Keratinocyte (primary cell): Measurements from ENCODE around the gene ALCAM. TPM values are rescaled to one million over a fixed set of nuclear protein-coding genes. Genes with fewer than 3 reads are reported as not detected.

Experiments used
- DNase-seq: peaks from one replicate; pipeline ENCODE4 v3.0.0-alpha.2; 2011; ENCODE audit warnings: low read depth, missing footprints, low spot score
- FAIRE-seq: peaks from 2 replicates; lab custom pipeline; 2011; peaks lifted over from hg19 to GRCh38; lab: Jason Lieb, UNC
- H2AFZ ChIP-seq: 2 replicates; pipeline ENCODE4 v1.6.0; 2012; ENCODE audit warnings: low read length, control low read depth, inconsistent platforms; ENCODE audit not compliant: control insufficient read depth
- H3K27ac ChIP-seq: 2 replicates; pipeline ENCODE4 v1.5.1; 2011; ENCODE audit warnings: low read length; ENCODE audit not compliant: control insufficient read depth, insufficient read depth
- H3K27me3 ChIP-seq: 3 replicates; pipeline ENCODE4 v1.6.0; 2011; ENCODE audit warnings: low read length; ENCODE audit not compliant: control insufficient read depth, insufficient read depth; ENCODE audit errors: extremely low read depth
- H3K36me3 ChIP-seq, 2 experiments: 2 replicates in 1 of 2; 3 replicates in 1 of 2; pipeline ENCODE4 v1.5.1; 2011; ENCODE audit warnings: low read length in 2 of 2, mild to moderate bottlenecking in 1 of 2; ENCODE audit not compliant: control insufficient read depth in 2 of 2, insufficient read depth in 2 of 2; ENCODE audit errors: extremely low read depth in 1 of 2
- H3K4me1 ChIP-seq: 3 replicates; pipeline ENCODE4 v1.5.1; 2011; ENCODE audit warnings: low read length; ENCODE audit not compliant: control insufficient read depth, insufficient read depth; ENCODE audit errors: extremely low read depth
- H3K4me2 ChIP-seq: 3 replicates; pipeline ENCODE4 v1.6.0; 2011; ENCODE audit warnings: low read depth, low read length; ENCODE audit not compliant: control insufficient read depth, insufficient read depth; ENCODE audit errors: extremely low read depth
- H3K4me3 ChIP-seq, 3 experiments: fragments of 200-600 bp in 1 of 3; sonication (generic) in 1 of 3; 2 replicates in 2 of 3; 3 replicates in 1 of 3; pipeline ENCODE4 v1.5.1; 2011 to 2016; ENCODE audit warnings: low read length in 3 of 3, mild to moderate bottlenecking in 3 of 3, control low read depth in 2 of 3, inconsistent platforms in 1 of 3, low read depth in 1 of 3, mixed read lengths in 1 of 3, mixed run types in 1 of 3, moderate library complexity in 1 of 3; ENCODE audit not compliant: control insufficient read depth in 2 of 3, insufficient read depth in 2 of 3; ENCODE audit errors: extremely low read depth in 1 of 3
- H3K79me2 ChIP-seq: 2 replicates; pipeline ENCODE4 v1.6.0; 2012; ENCODE audit warnings: low read length; ENCODE audit not compliant: control insufficient read depth, insufficient read depth
- H3K9ac ChIP-seq: 3 replicates; pipeline ENCODE4 v1.6.0; 2011; ENCODE audit warnings: low read length; ENCODE audit not compliant: control insufficient read depth, insufficient read depth; ENCODE audit errors: extremely low read depth
- H3K9me1 ChIP-seq: 3 replicates; pipeline ENCODE4 v1.6.0; 2011; ENCODE audit warnings: low read length; ENCODE audit not compliant: control insufficient read depth, insufficient read depth; ENCODE audit errors: extremely low read depth
- H3K9me3 ChIP-seq: 2 replicates; pipeline ENCODE4 v1.5.1; 2012; ENCODE audit warnings: low read depth, low read length; ENCODE audit not compliant: control insufficient read depth
- H4K20me1 ChIP-seq: 3 replicates; pipeline ENCODE4 v1.6.0; 2011; ENCODE audit warnings: low read length; ENCODE audit not compliant: control insufficient read depth, insufficient read depth; ENCODE audit errors: extremely low read depth
- EZH2 ChIP-seq: IDR thresholded peaks from one replicate; pipeline ENCODE4 v1.6.1; 2012; ENCODE audit warnings: inconsistent platforms, mild to moderate bottlenecking, low read length, moderate library complexity
- dilution Hi-C: fragments of 300-500 bp; cut with MboI; formaldehyde crosslinking; loops from one replicate; pipeline ENCODE4 v1.7.0; 2020; ENCODE audit warnings: low sequenced_read_pairs; ENCODE audit not compliant: extremely low pct_ligation_motif_present
- polyA plus RNA-seq, 5 experiments: library from polyadenylated mRNA; depleted of rRNA in 3 of 5; stranded (reverse) in 3 of 5; stranded (forward) in 1 of 5; unstranded in 1 of 5; fragments of >200 nt; gene quantifications; 1 replicate in 1 of 5; 2 replicates in 3 of 5; 3 replicates in 1 of 5; pipeline versions ENCODE4 v1.2.1 to v1.2.3, GENCODE V29; 2011 to 2012; ENCODE audit warnings: missing spikeins in 2 of 5, low read depth in 1 of 5, low replicate concordance in 1 of 5
- TF ChIP-seq, protein P1 (sequence below), 3 experiments: IDR thresholded peaks in 1 of 3; conservative IDR thresholded peaks in 1 of 3; optimal IDR thresholded peaks in 1 of 3; 2 replicates in 2 of 3; 3 replicates in 1 of 3; pipeline versions ENCODE3 to v1.5.1; 2011; ENCODE audit warnings: low read length in 3 of 3, mild to moderate bottlenecking in 3 of 3, moderate library complexity in 2 of 3, control low read depth in 1 of 3, inconsistent platforms in 1 of 3; ENCODE audit not compliant: insufficient read depth in 2 of 3; ENCODE audit errors: extremely low read depth in 1 of 3

The ALCAM gene
- polyA plus RNA-seq, 1 donor (not counting 4 experiments of a cell fraction or from before 2014, with no cell fraction given): 71.3 TPM

DNA sequence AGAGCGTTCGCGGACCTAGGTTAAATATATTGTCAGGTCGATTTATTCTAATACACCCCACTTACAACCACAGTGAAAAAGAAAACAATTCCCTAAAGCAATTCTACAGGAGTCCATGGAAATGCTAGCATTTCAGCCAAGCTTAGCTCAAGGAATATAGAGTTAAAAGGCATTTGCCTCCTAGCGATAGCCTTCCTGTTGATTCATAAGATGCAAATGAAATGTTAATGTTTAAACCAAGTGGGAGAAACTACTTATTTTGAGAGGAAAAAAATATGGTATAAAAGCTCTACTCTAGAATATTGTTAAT, 1.7 kb upstream of the ALCAM start:
- no peaks in the 10 kb centered on the region for H3K36me3 ChIP-seq
- FAIRE-seq (no peak), DNase-seq (no peak)
- dilution Hi-C loops: no loop called here
- H4K20me1 ChIP-seq: no peaks in the 10 kb centered on the region
- no peaks in the 10 kb centered on the region for H3K9me3 ChIP-seq
- H3K27me3 ChIP-seq: no peaks in the 10 kb centered on the region
- H3K9ac ChIP-seq: peak overlapping the region; percentile 97
- no peak for TF ChIP-seq EZH2
- TF ChIP-seq, protein P1, sequence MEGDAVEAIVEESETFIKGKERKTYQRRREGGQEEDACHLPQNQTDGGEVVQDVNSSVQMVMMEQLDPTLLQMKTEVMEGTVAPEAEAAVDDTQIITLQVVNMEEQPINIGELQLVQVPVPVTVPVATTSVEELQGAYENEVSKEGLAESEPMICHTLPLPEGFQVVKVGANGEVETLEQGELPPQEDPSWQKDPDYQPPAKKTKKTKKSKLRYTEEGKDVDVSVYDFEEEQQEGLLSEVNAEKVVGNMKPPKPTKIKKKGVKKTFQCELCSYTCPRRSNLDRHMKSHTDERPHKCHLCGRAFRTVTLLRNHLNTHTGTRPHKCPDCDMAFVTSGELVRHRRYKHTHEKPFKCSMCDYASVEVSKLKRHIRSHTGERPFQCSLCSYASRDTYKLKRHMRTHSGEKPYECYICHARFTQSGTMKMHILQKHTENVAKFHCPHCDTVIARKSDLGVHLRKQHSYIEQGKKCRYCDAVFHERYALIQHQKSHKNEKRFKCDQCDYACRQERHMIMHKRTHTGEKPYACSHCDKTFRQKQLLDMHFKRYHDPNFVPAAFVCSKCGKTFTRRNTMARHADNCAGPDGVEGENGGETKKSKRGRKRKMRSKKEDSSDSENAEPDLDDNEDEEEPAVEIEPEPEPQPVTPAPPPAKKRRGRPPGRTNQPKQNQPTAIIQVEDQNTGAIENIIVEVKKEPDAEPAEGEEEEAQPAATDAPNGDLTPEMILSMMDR (optimal IDR thresholded peaks at IDR 0.05 in 1 of 3, IDR thresholded peaks at IDR 0.05 in 1 of 3, conservative IDR thresholded peaks at IDR 0.05 in 1 of 3; ENCODE audit: extremely low read depth in 1 of 3, insufficient read depth in 2 of 3, low read length in 3 of 3): no peak
- H3K4me2 ChIP-seq: peak overlapping the region; percentile 97
- H3K27ac ChIP-seq: peak overlapping the region; percentile 96
- H3K9me1 ChIP-seq: no peaks in the 10 kb centered on the region
- peak overlapping the region in 2 of 3 experiments; percentile 79 to 82 for H3K4me3 ChIP-seq
- H3K79me2 ChIP-seq: peaks cover 27% of the 10 kb centered on the region
- H2AFZ ChIP-seq: peak overlapping the region; percentile 46
- peaks cover 46% of the 10 kb centered on the region for H3K4me1 ChIP-seq

DNA sequence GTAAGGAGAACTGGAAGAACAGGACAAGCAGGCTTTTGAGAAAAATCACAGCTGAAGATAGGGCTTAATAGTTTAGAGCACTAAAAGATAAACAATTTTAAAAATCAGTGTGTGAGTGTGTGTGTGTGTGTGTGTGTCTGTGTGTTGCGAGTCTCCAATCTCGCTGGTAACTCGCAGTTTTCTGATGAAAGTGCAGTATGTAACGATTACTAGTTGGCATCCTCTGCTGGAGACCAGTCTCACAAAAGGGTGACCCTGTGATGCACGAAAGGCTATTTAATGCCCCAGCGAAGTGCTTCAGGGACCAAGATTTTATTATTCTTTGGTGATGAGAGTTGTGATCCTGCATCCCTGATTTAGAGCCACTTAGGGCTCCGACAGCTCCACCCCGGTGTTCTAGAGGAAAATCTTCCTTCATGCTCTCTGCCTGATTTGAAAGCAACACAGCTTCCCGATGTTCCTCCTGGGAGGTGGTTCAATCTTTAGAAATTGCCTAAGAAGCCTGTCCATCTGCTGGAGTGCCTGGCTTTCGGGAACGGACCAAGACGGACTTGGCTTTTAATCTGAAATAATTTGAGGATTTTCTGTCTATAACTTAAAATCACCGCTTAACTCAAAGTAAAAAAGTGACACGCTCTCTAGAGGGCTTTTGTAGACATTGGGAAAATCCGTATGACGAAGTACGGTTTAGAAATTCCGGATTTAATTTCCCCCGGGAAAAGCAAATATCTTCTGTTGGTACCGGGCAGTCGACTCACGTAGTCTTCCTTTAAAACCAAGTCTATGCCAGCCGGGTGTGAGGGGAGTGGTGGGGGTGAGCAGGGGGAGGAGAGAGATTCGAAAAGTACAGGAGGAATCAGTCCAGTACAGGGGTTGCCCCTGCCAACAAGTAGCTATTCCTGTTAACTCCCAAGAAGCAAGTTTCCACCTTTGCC, 1.1 kb upstream of the ALCAM start:
- Histone ChIP-seq H3K4me1 (peaks cover 51% of the 10 kb centered on the region), H3K79me2 (peaks cover 33% of the 10 kb centered on the region), H3K36me3 (no peaks in the 10 kb centered on the region), H3K4me3 (peak overlapping the region; percentile 34 to 82 (median 79)), H4K20me1 (no peaks in the 10 kb centered on the region), H3K9me1 (no peaks in the 10 kb centered on the region), H2AFZ (peak overlapping the region; percentile 46), H3K27ac (peak overlapping the region; percentile 96), H3K4me2 (peak overlapping the region; percentile 97), H3K27me3 (no peaks in the 10 kb centered on the region), H3K9me3 (no peaks in the 10 kb centered on the region), H3K9ac (peak overlapping the region; percentile 97)
- DNase-seq (no peak), FAIRE-seq (peak; percentile 63)
- dilution Hi-C loops: no loop called here
- no peak for TF ChIP-seq EZH2
- TF ChIP-seq, protein P1 (optimal IDR thresholded peaks at IDR 0.05 in 1 of 3, IDR thresholded peaks at IDR 0.05 in 1 of 3, conservative IDR thresholded peaks at IDR 0.05 in 1 of 3; ENCODE audit: extremely low read depth in 1 of 3, insufficient read depth in 2 of 3, low read length in 3 of 3): peak in 1 of 3 experiments; percentile 16
